Measurements from ENCODE around the gene PLA2G4D.

Gene PLA2G4D

GRCh38 chr15:42024303-42024702 is 70.1 kb downstream of the PLA2G4D start:
- Histone ChIP-seq H3K27me3 (ENCODE audit: control insufficient read depth in 1 of 2, insufficient read depth in 2 of 2, low read length in 2 of 2) (no peaks in the 10 kb centered on the region), H3K9me3 (ENCODE audit: low read length) (no peaks in the 10 kb centered on the region), H3K36me3 (ENCODE audit: insufficient read depth, low read length) (no peaks in the 10 kb centered on the region), H3K4me3 (ENCODE audit: low read depth in 1 of 2, low read length in 2 of 2) (no peak overlapping the region), H3K4me1 (ENCODE audit: insufficient read depth, low read length) (no peaks in the 10 kb centered on the region), H3K9ac (ENCODE audit: low read length) (no peak overlapping the region), H3K27ac (ENCODE audit: low read depth, low read length) (no peak overlapping the region)

GRCh38 chr15:42021593-42021992 is 72.8 kb downstream of the PLA2G4D start:
- Histone ChIP-seq H3K4me1 (ENCODE audit: insufficient read depth, low read length) (no peaks in the 10 kb centered on the region), H3K36me3 (ENCODE audit: insufficient read depth, low read length) (no peaks in the 10 kb centered on the region), H3K27me3 (ENCODE audit: control insufficient read depth in 1 of 2, insufficient read depth in 2 of 2, low read length in 2 of 2) (no peaks in the 10 kb centered on the region), H3K4me3 (ENCODE audit: low read depth in 1 of 2, low read length in 2 of 2) (no peak overlapping the region), H3K27ac (ENCODE audit: low read depth, low read length) (no peak overlapping the region), H3K9ac (ENCODE audit: low read length) (no peak overlapping the region), H3K9me3 (ENCODE audit: low read length) (no peaks in the 10 kb centered on the region)

- H3K4me1 ChIP-seq (ENCODE audit: insufficient read depth, low read length): no peaks in the 10 kb centered on the region
- H3K9me3 ChIP-seq (ENCODE audit: low read length): no peaks in the 10 kb centered on the region
- no peak within 1 kb of the TSS for H3K4me3 ChIP-seq (ENCODE audit: low read depth in 1 of 2, low read length in 2 of 2)
- no peaks in the 10 kb centered on the region for H3K27me3 ChIP-seq (ENCODE audit: control insufficient read depth in 1 of 2, insufficient read depth in 2 of 2, low read length in 2 of 2)
- H3K9ac ChIP-seq (ENCODE audit: low read length): no peak within 1 kb of the TSS
- H3K36me3 ChIP-seq (ENCODE audit: insufficient read depth, low read length): no peaks in the 10 kb centered on the region
- H3K27ac ChIP-seq (ENCODE audit: low read depth, low read length): no peak within 1 kb of the TSS
Measured at GRCh38 chr15:42020713-42021273, 73.6 kb downstream of the PLA2G4D start, which contains the start of gene PLA2G4E. Gene PLA2G4E, minus strand, starts transcription at chr15:42021042. Its CDS starts 12 bp downstream, at chr15:42021030.

- H3K4me1 ChIP-seq (ENCODE audit: insufficient read depth, low read length): no peaks in the 10 kb centered on the region
- H3K9ac ChIP-seq (ENCODE audit: low read length): no peak overlapping the region
- H3K36me3 ChIP-seq (ENCODE audit: insufficient read depth, low read length): no peaks in the 10 kb centered on the region
- H3K9me3 ChIP-seq (ENCODE audit: low read length): no peaks in the 10 kb centered on the region
- H3K27ac ChIP-seq (ENCODE audit: low read depth, low read length): no peak overlapping the region
- no peaks in the 10 kb centered on the region for H3K27me3 ChIP-seq (ENCODE audit: control insufficient read depth in 1 of 2, insufficient read depth in 2 of 2, low read length in 2 of 2)
- no peak overlapping the region for H3K4me3 ChIP-seq (ENCODE audit: low read depth in 1 of 2, low read length in 2 of 2)
Measured at GRCh38 chr15:42018306-42019224, 75.8 kb downstream of the PLA2G4D start.

Measured in muscle layer of colon (tissue), 2 donors.